Activated T-cell treated with anti-CD3 and anti-CD28 coated beads for 24 hours (primary cell): ENCODE data around the gene ACO2.

ENCODE experiments used
- DNase-seq: peaks from one replicate; pipeline ENCODE4 v3.0.0-alpha.2; 2020; ENCODE audit warnings: low read depth

Gene ACO2

GRCh38 chr22:41491374-41492100, 22.6 kb downstream of the ACO2 start:
- DNase-seq = no peak

- DNase-seq = no peak
Measured at GRCh38 chr22:41498303-41498835, 29.5 kb downstream of the ACO2 start.

GRCh38 chr22:41499624-41500280, 30.8 kb downstream of the ACO2 start:
- DNase-seq = no peak

- no peak for DNase-seq
Measured at GRCh38 chr22:41500303-41500702, 31.4 kb downstream of the ACO2 start.

- DNase-seq = no peak
Measured at GRCh38 chr22:41501209-41501608, 32.3 kb downstream of the ACO2 start.

GRCh38 chr22:41504397-41504796, 35.5 kb downstream of the ACO2 start:
- DNase-seq = no peak

GRCh38 chr22:41504816-41505215, 35.9 kb downstream of the ACO2 start:
- no peak for DNase-seq

- DNase-seq = no peak
Measured at GRCh38 chr22:41505511-41506220, 36.7 kb downstream of the ACO2 start.

GRCh38 chr22:41507330-41508063, 38.6 kb downstream of the ACO2 start:
- DNase-seq = no peak

GRCh38 chr22:41508770-41509170, 39.9 kb downstream of the ACO2 start:
- no peak for DNase-seq

GRCh38 chr22:41511521-41511968, 42.6 kb downstream of the ACO2 start:
- DNase-seq = no peak

GRCh38 chr22:41512421-41513194, 43.7 kb downstream of the ACO2 start:
- DNase-seq = no peak

GRCh38 chr22:41513391-41513790, 44.5 kb downstream of the ACO2 start:
- no peak for DNase-seq

GRCh38 chr22:41516462-41516861, 47.5 kb downstream of the ACO2 start:
- no peak for DNase-seq

GRCh38 chr22:41517172-41518047, 48.5 kb downstream of the ACO2 start:
- peak; percentile 23 for DNase-seq

- DNase-seq = no peak
Measured at GRCh38 chr22:41518048-41518347, 49.1 kb downstream of the ACO2 start.

- no peak for DNase-seq
Measured at GRCh38 chr22:41521126-41521525, 52.2 kb downstream of the ACO2 start.

GRCh38 chr22:41522813-41523212, 53.9 kb downstream of the ACO2 start:
- DNase-seq = no peak

- no peak for DNase-seq
Measured at GRCh38 chr22:41523464-41524221, 54.7 kb downstream of the ACO2 start.

- no peak for DNase-seq
Measured at GRCh38 chr22:41524251-41524661, 55.3 kb downstream of the ACO2 start.
